Peyer's patch (tissue), 4 donors: Measurements from ENCODE around the gene PXMP4. TPM values are rescaled to one million over a fixed set of nuclear protein-coding genes. Genes with fewer than 3 reads are reported as not detected.

Experiments used
- DNase-seq, 3 donors: peaks; one replicate each; pipeline ENCODE4 v3.0.0-alpha.2; 2017 to 2019
- H3K27ac ChIP-seq, 4 donors: fragments of 200-600 bp; sonication (generic); one replicate each; pipeline ENCODE4 v1.5.1; 2016 to 2019
- H3K27me3 ChIP-seq, 2 donors: fragments of 200-600 bp; sonication (generic); one replicate each; pipeline ENCODE4 v1.5.1; 2019
- H3K36me3 ChIP-seq, 3 donors: fragments of 200-600 bp; sonication (generic); one replicate each; pipeline ENCODE4 v1.5.1; 2016 to 2019
- H3K4me1 ChIP-seq, 4 donors: fragments of 200-600 bp; sonication (generic); one replicate each; pipeline ENCODE4 v1.5.1; 2016 to 2019
- H3K4me3 ChIP-seq, 4 donors: fragments of 200-600 bp; sonication (generic); 1 replicate in 3 of 4; 2 replicates in 1 of 4; pipeline ENCODE4 v1.5.1; 2016 to 2019; ENCODE audit warnings: mild to moderate bottlenecking in 1 of 4
- H3K9me3 ChIP-seq, 4 donors: fragments of 200-600 bp; sonication (generic); one replicate each; pipeline ENCODE4 v1.5.1; 2016 to 2019; ENCODE audit warnings: mild to moderate bottlenecking in 1 of 4
- CTCF ChIP-seq, 6 experiments: fragments of 450-650 bp in 4 of 6; fragments of 200-600 bp in 2 of 6; sonication (generic) in 1 of 6; IDR thresholded peaks; one replicate each; pipeline ENCODE4 v1.5.1; 2017 to 2019; ENCODE audit warnings: antibody characterized with exemption in 6 of 6, mild to moderate bottlenecking in 3 of 6, moderate library complexity in 1 of 6
- POLR2A ChIP-seq, 2 donors: fragments of 450-650 bp; IDR thresholded peaks; one replicate each; pipeline ENCODE4 v1.5.1; 2017; ENCODE audit warnings: antibody characterized with exemption in 2 of 2, mild to moderate bottlenecking in 2 of 2, moderate library complexity in 2 of 2
- total RNA-seq, 4 donors: library from RNA; depleted of rRNA; stranded (reverse); fragments of >200 nt; gene quantifications; one replicate each; pipeline ENCODE4 v1.1.0, GENCODE V29; 2016

PXMP4 gene
- total RNA-seq, 4 donors from 2014 or later = 0.83 to 15.3 (median 8.1) TPM

GRCh38 chr20:33675136-33675959 lies 44.8 kb downstream of the PXMP4 start:
- no peaks in the 10 kb centered on the region for H3K9me3 ChIP-seq
- DNase-seq = no peak

DNA sequence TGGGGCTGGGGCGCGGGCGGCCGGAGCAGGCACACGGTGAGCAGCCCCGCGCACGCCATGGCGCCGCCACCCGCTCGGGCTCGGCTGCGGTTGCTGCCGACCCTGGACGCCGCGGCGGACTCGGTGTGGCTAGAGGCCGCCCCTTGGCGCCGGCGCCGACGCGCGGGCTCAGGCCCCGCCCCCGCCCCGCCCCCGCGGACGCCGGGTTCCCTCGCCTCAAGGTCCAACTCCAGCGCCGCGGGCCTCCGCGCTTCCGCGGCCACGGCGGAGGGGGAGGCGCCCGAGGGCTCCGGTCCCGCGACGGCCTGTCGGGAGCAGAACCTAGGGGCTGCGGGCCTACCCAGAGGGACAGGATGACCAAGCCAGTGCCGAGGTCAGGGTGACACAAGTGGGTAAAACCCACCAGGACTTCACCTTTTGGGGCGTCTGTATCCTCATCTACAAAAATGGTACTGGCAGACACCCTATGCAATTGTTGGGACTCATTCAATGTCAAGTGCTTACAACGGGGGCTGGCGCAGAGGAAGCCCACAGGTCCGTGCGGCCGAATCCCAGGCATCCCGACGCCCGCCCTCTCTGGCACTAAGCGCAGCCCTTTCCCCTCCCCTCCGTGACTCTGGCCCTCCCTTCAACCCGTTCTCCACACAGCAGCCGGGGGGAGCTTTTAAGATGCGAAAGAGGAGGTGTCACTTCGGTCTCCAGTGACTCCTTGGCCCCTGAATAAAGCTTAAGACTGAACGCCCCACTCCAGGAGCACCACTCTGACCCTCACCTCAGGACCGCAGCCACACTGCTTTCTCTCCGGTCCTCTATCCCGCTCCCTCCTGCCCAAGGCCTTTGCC lies 45.6 kb downstream of the PXMP4 start, which contains the start of gene NECAB3:
Gene NECAB3, minus strand, starts transcription at position 135 of the 842 bp plus-strand sequence. Its CDS starts 76 bp downstream, at position 59.
- Histone ChIP-seq H3K36me3 (peaks cover 0 to 8% (median 0%) of the 10 kb centered on the region in 3 donors), H3K27me3 (no peaks in the 10 kb centered on the region), H3K4me3 (peak within 1 kb of the TSS; percentile 81 to 93 (median 88)), H3K27ac (peak within 1 kb of the TSS; percentile 82 to 90 (median 84)), H3K9me3 (no peaks in the 10 kb centered on the region), H3K4me1 (peaks cover 0 to 39% (median 15%) of the 10 kb centered on the region in 4 donors)
- peak; percentile 71 to 93 (median 92) for DNase-seq
- TF ChIP-seq CTCF (IDR thresholded peaks at IDR 0.05) (no peak), POLR2A (IDR thresholded peaks at IDR 0.05) (peak; percentile 50 to 56)

More at GRCh38 chr20:33675136-33675959, 44.8 kb downstream of the PXMP4 start:
- H3K27me3 ChIP-seq = no peaks in the 10 kb centered on the region
- H3K4me3 ChIP-seq = peak overlapping the region; percentile 81 to 93 (median 88)
- TF ChIP-seq CTCF (IDR thresholded peaks at IDR 0.05) = no peak
- TF ChIP-seq POLR2A (IDR thresholded peaks at IDR 0.05) = no peak
- peaks cover 0 to 6% (median 0%) of the 10 kb centered on the region in 3 donors for H3K36me3 ChIP-seq
- H3K4me1 ChIP-seq = peaks cover 0 to 39% (median 20%) of the 10 kb centered on the region in 4 donors
- H3K27ac ChIP-seq = peak overlapping the region; percentile 82 to 90 (median 84)

DNA sequence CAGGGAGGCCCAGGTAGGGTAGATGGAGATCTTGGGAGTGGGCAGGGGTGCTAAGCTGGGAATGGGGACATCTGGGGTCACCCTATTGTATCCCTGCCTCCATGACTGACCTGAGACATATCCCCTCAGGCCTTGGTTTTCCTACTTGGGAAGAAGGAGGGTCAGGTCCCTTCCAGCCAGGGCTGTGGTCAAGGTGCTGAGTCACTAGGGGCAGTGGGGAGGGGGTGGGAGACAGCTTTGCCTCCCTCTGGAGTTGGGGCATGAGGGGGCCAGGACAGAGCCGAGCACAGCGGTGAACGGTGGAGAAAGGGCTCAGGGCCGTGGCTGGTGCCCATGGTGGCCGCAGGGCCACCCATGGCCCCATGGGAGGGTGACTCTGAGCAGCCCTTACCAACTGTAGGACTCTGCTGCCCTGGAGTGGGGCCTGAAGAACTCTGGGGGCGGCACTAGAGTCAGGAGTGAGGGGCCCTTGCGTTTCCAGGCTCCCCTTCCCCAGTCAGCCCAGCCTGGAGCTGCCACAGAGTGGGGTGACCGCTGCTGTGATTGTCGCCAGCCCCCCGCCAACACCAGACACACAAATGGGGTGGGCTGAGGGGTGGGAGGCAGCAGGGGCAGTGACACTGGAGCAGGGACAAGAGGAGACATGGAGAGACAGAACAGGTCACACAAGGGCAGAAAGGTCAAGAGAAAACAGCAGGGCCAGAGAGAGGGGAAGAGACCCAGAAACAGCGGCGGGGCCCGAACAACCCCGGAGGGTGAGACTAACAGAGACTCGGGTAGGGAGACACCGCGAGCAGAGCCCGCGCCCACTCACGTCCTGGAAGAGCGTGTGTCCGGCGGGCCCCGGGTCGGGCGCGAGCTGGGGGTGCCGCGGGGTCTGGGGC lies 46.5 kb downstream of the PXMP4 start:
- TF ChIP-seq POLR2A (IDR thresholded peaks at IDR 0.05) (no peak), CTCF (IDR thresholded peaks at IDR 0.05) (no peak)
- H3K4me1 ChIP-seq = peaks cover 0 to 39% (median 11%) of the 10 kb centered on the region in 4 donors
- H3K9me3 ChIP-seq = no peaks in the 10 kb centered on the region
- H3K27ac ChIP-seq = peak overlapping the region; percentile 82 to 90 (median 84)
- H3K4me3 ChIP-seq = peak overlapping the region; percentile 81 to 93 (median 88)
- peaks cover 0 to 10% (median 0%) of the 10 kb centered on the region in 3 donors for H3K36me3 ChIP-seq
- no peaks in the 10 kb centered on the region for H3K27me3 ChIP-seq
- no peak for DNase-seq

DNA sequence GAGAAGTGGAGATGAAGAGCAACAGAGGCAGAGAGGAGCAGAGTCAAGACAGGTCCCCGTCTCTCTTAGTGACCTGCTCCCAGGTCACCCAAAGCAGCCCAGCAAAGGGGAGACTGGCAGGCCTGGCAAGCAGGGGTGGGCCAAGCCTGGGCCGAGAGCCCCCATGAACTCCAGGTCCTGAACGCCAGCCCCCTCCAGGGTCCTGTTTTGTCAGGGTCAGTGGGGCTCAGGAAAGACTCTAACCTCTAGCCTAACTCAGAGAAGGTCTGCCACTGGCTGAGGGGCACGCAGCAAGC lies 47.0 kb downstream of the PXMP4 start:
- DNase-seq = no peak
- no peaks in the 10 kb centered on the region for H3K9me3 ChIP-seq
- peak overlapping the region; percentile 81 to 93 (median 88) for H3K4me3 ChIP-seq
- H3K36me3 ChIP-seq = peaks cover 0 to 12% (median 0%) of the 10 kb centered on the region in 3 donors
- TF ChIP-seq CTCF (IDR thresholded peaks at IDR 0.05) (no peak), POLR2A (IDR thresholded peaks at IDR 0.05) (no peak)
- peak overlapping the region in 1 of 4 donors; percentile 90 for H3K27ac ChIP-seq
- no peaks in the 10 kb centered on the region for H3K27me3 ChIP-seq
- peaks cover 0 to 45% (median 12%) of the 10 kb centered on the region in 4 donors for H3K4me1 ChIP-seq
